ENCODE data around the gene PLCL1. TPM values are rescaled to one million over a fixed set of nuclear protein-coding genes. Genes with fewer than 3 reads are reported as not detected.

PLCL1 gene
- polyA plus RNA-seq, 1 of the 3 experiments (the other 2 are of a cell fraction), result 7.7 TPM

DNA sequence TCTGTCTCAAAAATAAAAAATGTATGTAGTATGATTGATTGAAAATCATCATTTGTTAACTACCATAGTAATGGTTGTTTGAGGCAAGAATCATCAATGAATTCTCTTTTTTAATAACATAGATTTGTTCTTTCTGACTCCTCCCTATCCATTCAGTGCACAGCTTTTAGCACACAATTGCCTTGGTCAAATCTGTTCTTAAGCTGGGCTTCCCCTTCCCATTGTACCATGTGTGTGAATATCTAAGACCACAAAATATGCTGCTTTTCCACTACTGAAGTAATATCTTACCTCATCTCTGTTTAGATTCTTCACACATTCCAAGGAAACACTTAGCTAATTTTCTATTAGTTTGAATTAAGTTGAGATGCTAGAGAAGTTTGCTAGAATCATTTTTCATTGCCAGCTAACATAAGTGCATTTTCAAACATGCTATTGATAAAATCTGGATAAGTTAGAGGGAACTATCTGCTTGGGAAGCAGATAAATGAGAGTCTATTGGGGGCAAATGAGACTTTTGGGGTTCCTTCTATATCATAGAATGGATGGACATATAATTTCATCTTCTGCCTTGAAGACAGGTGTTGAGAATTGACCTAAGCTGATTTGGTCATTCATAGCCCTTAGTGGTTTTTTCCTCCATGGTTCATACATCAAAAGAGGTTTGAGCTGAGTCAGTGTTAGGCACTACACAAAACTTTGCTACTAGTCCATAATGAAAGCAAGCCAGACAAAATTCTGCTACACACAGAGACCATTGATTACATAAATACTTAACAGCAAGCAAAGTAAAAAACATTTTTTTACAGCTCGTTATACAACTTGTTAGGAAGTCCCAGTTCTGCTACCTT is 231.9 kb downstream of the PLCL1 start:
- Histone ChIP-seq H2AFZ (ENCODE audit: low read depth) (no peak overlapping the region), H3F3A (replicated peaks; ENCODE audit: insufficient read depth) (no peaks in the 10 kb centered on the region), H3K9ac (no peak overlapping the region), H3K9me2 (no peaks in the 10 kb centered on the region), H3K4me2 (no peak overlapping the region), H3K9me3 (no peaks in the 10 kb centered on the region), H4K20me1 (ENCODE audit: insufficient read depth) (no peaks in the 10 kb centered on the region; the same call in 1 of the 2 replicates), H3K27me3 (ENCODE audit: insufficient read depth) (no peaks in the 10 kb centered on the region), H3K79me2 (ENCODE audit: insufficient read depth) (0 out of 2 replicates have a peak, but pooled peaks cover 5% of the 10 kb centered on the region), H3K27ac (ENCODE audit: low read depth in 2 of 2, low read length in 1 of 2) (no peak overlapping the region), H3K36me3 (replicated peaks in 1 of 2; ENCODE audit: control insufficient read depth in 1 of 2, insufficient read depth in 2 of 2, low read length in 1 of 2) (no peaks in the 10 kb centered on the region), H3K4me1 (ENCODE audit: control insufficient read depth in 1 of 2, insufficient read depth in 2 of 2, low read depth in 1 of 2, low read length in 1 of 2) (no peaks in the 10 kb centered on the region; a peak in 2 of 4 replicates), H3K4me3 (ENCODE audit: low read depth in 2 of 2, low read length in 1 of 2) (no peak overlapping the region)
- TF ChIP-seq TCF12 (IDR thresholded peaks at IDR 0.05), result no peak
- no peak for TF ChIP-seq NRF1 (IDR thresholded peaks at IDR 0.05; ENCODE audit: low read depth, low read length)
- TF ChIP-seq MEF2A (IDR thresholded peaks at IDR 0.05; ENCODE audit: borderline replicate concordance, low read depth), result no peak
- no peak for TF ChIP-seq RFX5 (IDR thresholded peaks at IDR 0.05; ENCODE audit: low read length)
- TF ChIP-seq, protein P1, sequence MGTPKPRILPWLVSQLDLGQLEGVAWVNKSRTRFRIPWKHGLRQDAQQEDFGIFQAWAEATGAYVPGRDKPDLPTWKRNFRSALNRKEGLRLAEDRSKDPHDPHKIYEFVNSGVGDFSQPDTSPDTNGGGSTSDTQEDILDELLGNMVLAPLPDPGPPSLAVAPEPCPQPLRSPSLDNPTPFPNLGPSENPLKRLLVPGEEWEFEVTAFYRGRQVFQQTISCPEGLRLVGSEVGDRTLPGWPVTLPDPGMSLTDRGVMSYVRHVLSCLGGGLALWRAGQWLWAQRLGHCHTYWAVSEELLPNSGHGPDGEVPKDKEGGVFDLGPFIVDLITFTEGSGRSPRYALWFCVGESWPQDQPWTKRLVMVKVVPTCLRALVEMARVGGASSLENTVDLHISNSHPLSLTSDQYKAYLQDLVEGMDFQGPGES (IDR thresholded peaks at IDR 0.05; ENCODE audit: low read depth, low read length), result no peak
- TF ChIP-seq, protein P2, sequence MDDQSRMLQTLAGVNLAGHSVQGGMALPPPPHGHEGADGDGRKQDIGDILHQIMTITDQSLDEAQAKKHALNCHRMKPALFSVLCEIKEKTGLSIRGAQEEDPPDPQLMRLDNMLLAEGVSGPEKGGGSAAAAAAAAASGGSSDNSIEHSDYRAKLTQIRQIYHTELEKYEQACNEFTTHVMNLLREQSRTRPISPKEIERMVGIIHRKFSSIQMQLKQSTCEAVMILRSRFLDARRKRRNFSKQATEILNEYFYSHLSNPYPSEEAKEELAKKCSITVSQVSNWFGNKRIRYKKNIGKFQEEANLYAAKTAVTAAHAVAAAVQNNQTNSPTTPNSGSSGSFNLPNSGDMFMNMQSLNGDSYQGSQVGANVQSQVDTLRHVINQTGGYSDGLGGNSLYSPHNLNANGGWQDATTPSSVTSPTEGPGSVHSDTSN (IDR thresholded peaks at IDR 0.05), result no peak
- no peak for TF ChIP-seq GABPA (IDR thresholded peaks at IDR 0.05; ENCODE audit: low read depth)
- TF ChIP-seq MXI1 (IDR thresholded peaks at IDR 0.05; ENCODE audit: low read depth, low read length), result no peak
- no peak for TF ChIP-seq NFIC (IDR thresholded peaks at IDR 0.05; ENCODE audit: borderline replicate concordance)
- no peak for TF ChIP-seq GATA2 (CRISPR knock-in tag; IDR thresholded peaks at IDR 0.05)
- TF ChIP-seq, protein P3, sequence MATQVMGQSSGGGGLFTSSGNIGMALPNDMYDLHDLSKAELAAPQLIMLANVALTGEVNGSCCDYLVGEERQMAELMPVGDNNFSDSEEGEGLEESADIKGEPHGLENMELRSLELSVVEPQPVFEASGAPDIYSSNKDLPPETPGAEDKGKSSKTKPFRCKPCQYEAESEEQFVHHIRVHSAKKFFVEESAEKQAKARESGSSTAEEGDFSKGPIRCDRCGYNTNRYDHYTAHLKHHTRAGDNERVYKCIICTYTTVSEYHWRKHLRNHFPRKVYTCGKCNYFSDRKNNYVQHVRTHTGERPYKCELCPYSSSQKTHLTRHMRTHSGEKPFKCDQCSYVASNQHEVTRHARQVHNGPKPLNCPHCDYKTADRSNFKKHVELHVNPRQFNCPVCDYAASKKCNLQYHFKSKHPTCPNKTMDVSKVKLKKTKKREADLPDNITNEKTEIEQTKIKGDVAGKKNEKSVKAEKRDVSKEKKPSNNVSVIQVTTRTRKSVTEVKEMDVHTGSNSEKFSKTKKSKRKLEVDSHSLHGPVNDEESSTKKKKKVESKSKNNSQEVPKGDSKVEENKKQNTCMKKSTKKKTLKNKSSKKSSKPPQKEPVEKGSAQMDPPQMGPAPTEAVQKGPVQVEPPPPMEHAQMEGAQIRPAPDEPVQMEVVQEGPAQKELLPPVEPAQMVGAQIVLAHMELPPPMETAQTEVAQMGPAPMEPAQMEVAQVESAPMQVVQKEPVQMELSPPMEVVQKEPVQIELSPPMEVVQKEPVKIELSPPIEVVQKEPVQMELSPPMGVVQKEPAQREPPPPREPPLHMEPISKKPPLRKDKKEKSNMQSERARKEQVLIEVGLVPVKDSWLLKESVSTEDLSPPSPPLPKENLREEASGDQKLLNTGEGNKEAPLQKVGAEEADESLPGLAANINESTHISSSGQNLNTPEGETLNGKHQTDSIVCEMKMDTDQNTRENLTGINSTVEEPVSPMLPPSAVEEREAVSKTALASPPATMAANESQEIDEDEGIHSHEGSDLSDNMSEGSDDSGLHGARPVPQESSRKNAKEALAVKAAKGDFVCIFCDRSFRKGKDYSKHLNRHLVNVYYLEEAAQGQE (IDR thresholded peaks at IDR 0.05; ENCODE audit: low read depth, low read length), result no peak
- no peak for TF ChIP-seq EP300 (IDR thresholded peaks at IDR 0.05; ENCODE audit: borderline replicate concordance in 1 of 2, low read depth in 1 of 2, low read length in 1 of 2)
- no peak for TF ChIP-seq FOXM1 (IDR thresholded peaks at IDR 0.05; ENCODE audit: low read depth)
- POLR2A ChIA-PET, result no interaction called here
- no peak for DNase-seq
- 32% methylated on average over 1 of the region's 1 CpG for WGBS (ENCODE audit: low lambda C conversion rate)
- CTCF ChIA-PET, result no interaction called here

All from SK-N-SH (cell line).